GM18517 (cell line): ENCODE results near the gene KLF9.

Experiments used
- ATAC-seq: cut with Tn5 transposase; IDR thresholded peaks from one replicate; pipeline ENCODE4 v1.9.1; 2021; ENCODE audit warnings: mild to moderate bottlenecking, moderate library complexity; ENCODE audit not compliant: unreplicated experiment

KLF9 gene

DNA sequence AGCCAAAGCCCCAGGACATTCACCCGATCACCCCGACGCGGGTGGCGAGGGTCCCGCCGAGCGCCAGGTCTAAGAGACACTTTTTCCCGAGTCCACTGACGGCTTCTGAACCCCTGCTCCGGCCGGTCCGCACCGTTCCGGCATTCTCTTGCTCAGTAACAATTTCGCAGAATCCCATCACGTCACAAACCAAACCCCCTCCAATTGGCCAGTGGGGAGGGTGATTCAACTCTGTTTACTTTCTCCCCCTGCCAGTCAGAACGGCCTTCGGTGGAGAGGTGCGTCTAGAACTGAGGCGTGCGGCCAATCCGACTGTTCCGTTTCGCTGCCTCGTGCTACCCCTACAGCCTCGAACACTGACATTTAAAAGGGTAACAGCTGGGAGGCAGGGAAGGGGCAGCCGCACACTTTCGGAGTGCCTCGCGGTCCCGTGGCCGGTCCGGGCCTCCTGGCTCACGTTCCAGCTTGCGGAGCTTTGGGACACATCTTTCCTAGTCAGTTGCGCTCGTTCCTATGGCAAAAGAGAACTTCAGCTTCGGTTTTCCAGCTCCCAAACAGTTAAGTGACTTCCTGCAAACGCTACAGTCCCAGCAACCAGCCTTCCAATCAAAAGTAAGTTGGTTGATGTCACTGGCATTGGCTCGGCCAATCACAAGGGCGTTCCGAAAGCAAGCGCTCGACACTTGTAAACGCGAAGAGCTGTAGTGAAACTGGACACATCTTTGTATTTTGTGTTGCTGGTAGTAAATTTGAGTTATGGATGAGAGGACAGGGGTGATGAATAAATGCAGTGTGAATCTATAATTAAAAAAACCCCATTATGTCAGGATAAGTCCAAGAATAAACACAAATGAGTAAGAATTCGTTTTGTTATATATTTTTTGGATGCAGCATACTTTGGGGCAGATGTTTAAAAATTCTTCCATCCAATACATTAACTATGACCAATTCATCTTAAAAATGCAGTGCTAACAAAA is at the start of gene KLF9:
TSS of gene KLF9 (minus strand) at position 859 of the 977 bp plus-strand sequence. CDS start 1,294 bp downstream, outside the sequence.
- peak; percentile 59 for ATAC-seq

DNA sequence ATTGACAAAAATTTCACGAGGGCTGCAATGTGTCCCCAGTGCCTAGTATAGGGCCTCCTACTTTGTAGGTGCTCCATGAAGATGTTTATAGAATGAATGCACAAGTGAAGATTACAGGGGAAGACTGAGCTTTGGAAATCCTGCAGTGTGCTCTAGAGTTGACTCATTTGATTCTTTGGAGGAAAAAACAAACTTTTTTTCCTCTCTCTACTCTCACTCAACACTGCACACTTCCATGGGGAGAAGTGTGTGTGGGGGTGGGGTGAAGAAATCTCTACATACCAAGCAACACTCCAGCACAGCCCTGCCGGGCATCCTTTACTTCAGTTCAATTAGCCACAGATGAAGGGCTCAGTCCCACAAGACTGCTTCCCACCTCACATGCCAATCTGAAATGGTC is 49.4 kb upstream of the KLF9 start:
- no peak for ATAC-seq

DNA sequence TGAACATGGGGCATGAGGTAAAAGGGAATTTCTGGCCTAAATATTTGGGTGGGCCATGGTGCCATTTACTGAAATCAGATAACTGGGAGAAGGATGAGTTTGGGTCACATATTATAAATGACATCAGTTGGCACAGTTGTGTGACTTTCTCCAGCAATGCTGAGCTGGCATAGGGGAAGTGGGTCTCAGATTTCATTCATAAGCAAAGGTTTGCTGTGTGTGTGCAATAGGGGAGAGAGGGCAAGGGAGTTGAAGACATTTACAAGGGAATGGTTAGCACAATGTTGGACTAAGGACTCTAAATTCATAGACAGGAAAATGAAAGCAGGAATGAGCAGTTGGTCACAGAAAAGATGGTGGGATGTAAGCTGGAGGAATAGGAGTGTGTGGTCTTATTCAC is 47.8 kb upstream of the KLF9 start:
- no peak for ATAC-seq

DNA sequence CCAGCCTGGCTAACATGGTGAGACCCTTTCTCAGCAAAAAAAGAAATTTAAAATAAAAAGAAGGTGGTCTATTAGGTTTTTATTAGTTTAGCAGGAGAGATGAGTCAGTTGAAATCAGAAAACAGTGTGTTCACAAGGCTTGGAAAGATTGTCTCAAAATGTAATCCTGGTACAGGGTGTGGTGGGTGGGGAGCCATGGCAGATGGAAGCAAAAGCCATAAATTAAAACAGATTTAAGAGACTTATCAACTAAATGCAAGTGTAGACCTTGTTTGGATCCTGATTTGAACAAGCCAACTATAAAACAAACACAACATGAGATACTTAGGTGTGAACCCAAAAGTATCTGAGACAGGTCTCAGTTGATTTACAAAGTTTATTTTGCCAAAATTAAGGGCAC is 42.8 kb upstream of the KLF9 start:
- no peak for ATAC-seq

DNA sequence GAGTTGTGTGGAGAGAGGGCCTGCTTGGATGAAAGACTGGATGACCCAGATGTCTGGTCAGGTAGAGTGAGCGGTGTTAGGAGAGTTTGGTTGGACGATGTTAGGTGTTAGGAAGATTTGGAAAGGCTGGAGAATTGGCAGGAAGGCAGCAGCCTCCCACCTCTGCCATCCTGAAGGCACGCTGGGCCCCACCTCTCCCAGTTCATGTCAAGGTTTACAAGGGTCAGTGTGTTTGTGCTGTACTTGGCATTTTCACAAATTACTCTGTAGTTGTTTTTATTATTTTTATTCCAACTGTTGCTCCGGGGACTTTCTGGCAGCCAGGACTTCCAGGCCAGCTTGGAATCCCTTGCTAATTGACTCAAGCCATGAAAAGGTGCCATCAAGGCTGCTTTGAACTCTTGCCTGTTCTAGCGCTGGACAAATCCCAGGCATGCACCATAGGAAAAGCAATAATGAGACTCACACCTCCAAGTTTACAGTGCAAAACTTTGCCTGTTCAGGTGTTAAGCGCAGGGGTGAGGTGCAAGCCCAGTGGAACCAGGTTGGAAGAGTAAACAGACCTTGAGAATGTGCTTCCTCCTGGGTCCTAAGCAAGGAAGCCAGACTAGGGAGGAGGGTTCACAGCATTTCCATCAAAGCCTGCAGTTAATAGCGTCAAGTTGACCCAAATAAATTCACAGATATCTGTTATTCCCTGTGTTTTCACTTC is 41.7 kb upstream of the KLF9 start:
- no peak for ATAC-seq

DNA sequence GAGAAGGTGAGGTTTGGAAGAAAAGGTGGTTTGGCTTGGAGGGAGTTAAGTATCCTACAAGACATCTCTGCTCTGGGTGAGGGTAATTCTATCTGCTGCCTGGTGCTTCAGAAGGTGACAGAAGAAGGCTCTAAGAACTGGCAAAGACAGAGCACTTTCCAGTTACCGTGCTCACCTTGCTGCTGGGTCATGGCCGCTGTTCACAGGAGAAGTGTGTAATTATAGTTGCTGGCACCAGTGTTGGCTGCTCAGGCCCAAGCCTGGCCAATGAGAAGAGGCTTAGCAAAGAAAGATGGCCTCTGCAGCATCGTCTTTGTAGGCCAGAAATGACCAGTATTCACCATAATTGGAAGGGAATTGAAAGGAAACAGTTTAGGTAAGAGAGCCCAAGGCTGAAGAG is 37.9 kb upstream of the KLF9 start:
- ATAC-seq, result no peak

DNA sequence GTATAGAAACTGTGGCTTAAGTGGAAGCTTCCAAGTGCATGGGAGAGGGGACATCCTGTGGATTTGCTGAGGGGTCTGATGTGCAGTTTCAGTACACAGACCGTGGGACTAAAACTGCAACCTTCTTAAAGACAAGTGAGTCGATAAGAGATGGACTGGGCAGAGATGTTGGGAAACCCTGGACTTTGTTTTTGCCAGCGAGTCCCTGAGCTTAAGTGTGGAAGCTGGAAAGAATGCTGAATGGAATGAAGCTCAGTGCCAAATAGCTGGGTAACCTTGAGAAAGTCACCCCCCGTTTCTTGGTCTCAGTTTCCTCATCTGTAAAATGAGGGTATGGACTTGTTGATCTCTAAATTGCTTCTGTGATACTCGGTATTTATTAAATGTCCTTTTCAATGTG is 37.3 kb upstream of the KLF9 start:
- ATAC-seq, result no peak

DNA sequence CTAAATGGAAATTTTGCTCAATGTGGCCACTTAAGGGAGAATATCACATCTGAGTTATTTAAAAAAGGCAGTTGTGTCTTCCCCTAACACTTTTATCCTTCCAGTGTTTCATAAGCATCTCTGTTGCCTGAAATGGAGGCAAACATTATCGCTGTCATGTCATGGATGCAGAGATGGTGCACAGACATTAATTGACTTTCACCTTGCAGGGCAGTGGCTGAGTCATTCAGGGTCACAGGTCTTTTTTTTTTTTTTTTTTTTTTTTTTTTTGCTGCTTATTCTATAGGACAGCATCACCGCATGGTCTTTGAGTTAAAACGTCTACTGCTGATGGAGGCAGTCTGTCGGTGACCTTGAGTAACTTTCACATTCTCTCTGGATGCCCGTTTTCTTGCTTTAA is 36.3 kb upstream of the KLF9 start:
- no peak for ATAC-seq

DNA sequence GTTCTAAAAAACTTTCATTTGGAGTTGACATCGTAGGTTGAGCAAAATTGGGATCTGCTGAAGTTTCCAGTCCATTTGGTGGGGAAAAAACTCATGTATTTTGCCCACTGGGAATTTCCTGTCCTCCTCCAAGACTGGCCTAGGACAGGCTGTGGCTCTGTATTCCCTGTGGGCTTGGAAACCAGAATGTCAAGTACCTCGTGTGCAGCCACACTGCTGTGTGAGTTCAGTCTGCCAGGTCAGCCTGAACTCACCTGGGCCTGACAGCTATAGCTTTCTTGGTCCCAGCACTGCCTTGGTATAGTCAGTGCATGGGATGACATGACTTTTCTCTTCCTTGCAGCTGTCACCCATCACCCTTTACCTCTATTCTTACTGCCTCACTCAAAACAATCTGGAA is 35.0 kb upstream of the KLF9 start:
- no peak for ATAC-seq

DNA sequence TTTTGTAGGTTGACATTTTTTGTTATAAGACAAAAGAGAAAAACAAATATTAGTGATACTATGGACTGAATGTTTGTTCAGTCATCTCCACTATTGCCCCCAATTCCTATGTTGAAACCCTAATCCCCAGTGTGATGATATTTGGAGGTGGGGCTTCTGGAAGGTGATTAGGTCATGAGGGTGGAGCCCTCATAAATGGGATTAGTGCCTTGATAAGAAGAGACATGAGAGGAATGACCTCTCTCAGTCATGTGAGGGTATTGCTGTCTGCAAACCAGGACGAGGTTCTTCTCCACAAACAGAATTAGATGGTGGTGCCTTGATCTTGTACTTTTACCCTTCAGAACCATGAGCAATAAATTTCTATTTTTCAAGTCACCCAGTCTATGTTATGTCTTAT is 34.5 kb upstream of the KLF9 start:
- no peak for ATAC-seq

DNA sequence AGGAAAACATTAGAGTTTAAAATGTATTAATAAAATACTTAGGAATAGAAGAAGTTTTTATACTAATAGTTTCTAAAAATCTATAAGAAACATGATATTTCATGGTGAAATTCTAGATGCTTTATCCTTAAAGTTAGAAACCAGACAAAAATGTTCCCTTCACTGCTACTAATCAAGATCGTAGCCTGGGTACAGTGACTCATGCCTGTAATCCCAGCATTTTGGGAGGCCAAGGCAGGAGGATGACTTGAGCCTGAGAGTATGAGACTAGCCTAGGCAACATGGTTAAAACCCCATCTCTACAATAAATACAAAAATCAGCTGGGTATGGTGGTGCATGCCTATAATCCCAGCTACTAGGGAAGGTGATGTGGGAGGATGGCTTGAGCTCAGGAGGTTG is 30.4 kb upstream of the KLF9 start:
- ATAC-seq, result no peak

DNA sequence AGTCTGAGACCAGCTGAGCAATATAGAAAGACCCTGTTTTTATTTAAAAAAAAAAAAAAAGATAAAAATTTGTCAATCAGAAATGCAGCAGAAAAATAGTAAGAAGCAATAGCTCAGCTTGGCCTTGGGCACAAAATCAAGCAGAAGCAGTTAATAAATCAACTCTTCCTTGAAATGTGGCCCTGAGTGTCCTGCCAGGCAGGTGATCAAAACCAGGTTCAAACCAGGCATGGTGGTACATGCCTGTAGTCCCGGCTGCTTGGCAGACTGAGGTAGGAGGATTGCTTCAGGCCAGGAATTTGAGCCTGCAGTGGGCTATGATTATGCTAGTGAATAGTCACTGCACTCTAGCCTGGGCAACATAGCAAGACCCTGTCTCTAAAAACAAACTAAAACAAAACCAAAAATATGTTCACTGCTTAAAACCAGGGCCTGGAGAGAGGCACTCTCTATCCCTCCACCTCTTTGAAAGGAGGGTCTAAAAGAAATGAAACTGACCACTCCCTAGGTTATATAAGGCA is 27.9 kb upstream of the KLF9 start:
- no peak for ATAC-seq

DNA sequence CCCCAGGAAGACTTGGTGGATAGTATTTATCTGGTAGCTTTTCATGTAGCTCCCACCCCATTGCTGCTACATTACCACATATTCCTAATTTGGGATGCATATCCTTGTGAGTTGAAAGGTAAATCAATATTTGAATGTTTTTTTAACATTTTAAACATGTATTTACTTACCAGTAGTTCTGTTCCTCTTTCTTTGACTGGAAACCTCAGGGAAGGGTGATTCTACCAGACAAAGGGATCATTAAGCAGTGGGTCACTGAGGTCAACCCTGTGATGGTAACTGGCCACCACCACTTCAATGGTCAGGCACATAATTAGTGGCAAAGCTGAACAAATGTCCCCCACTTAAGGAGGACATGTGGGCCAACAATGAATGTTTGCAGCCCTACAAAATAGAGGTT is 27.2 kb upstream of the KLF9 start:
- ATAC-seq, result no peak

DNA sequence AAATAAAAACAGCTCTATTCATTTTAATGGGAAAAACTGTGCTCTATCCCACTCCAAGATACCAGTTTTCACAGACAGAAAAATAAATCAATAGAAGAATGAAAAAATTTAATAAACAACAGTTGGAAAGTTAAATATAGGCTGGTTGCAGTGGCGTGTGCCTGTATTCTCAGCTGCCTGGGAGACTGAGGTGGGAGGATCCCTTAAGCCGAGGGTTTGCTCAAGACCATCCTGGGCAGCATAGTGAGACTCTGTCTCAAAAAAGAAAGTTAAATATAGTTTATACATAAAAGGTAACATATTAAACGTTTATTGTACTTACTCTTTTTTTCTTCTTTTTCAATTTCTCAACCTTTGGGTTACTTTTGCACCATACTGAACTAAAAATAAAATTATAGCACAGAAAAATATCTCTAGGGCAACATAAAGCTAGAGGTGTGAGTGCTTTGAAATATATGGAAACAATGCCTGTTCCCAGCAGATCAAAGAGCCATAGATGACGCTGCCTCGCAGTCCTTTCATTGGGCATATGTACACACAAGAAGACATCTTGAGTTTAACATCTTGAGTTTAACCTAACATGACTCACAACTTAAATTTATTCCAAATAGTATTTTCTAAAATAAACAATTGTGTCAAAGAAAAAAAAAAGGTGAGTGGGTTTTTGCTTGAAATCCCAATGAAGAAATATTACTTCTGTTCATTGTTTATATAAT is 25.7 kb upstream of the KLF9 start:
- ATAC-seq, result no peak

DNA sequence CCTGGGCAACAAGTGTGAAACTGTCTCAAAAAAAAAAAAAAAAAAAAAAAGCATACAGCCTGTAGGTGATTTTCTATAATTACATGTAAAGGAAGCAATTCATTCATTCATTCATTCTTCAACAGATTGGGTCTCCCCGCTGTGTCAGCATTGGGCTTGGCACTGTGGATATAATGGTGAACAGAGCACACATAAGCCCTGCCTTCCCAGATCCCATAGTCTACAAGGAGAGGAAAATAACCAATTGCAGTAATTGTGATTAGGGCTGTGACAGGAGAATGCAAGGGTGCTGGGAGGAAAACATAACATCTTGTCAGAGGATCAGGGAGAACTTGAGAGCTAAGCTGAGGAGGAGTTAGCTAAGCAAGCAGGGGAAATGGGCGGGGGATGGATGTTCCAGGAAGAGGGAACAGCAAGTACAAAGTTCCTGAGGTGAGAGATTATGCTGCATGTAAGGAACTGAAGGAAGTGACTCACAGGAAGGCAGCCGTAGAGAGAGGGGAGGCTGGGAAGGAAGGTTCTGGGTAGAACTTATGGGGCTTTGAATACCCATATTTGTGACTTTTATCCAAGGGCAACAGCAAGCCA is 24.0 kb upstream of the KLF9 start:
- ATAC-seq, result no peak

DNA sequence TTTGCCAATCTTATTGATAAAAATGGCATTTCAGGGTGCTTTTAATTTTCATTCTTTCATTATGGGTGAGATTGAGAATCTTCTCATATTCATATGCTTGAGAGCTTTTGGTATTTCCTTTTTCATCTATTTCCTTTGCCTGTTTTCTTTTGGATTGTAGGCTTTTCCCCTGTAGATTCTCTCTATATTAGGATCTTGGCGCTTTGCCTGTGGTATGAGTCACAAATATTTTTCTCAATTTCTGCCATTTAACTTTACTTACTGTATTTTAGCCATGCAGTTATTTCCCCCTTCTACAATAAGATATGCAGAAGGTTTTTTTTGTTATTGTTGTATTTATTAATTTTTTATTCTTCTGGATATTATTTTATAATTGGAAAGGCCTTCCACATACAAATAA is 21.5 kb upstream of the KLF9 start:
- no peak for ATAC-seq

DNA sequence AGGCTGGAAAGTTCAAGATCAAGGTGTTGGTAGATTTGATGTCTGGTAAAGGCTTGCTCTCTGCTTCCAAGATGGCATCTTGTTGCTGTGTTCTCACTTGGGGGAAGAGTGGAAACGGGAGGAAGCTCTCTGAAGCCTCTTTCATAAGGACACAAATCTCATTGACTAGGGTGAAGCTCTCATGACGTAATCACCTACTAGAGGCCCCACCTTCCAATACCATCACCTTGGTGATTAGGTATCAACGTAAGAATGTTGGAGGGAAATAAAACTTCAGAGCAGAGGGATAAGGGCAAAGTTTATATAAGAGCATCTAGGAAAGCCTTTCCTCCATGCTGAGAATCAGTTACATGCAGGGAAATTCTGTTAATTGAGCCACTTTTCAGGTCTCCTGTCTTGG is 15.4 kb upstream of the KLF9 start:
- ATAC-seq, result no peak

DNA sequence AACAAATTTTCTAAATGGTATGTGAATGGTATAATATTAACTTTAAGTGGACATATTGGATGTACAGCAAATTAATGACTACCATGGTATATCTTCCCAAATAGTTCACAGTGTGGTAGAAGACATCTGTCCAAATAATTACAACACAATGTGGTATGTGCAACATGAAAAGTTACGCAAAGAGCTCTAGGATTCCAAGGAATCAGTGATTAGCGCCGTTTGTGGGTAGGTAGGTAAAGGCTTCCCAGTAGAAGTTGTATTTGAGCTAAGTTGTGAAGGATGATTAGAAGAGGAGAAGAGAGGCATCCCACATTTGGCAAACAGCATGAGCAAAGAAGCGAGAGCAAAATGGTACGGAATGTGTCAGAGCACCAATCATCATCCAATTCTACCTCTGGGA is 14.3 kb upstream of the KLF9 start:
- ATAC-seq, result no peak

DNA sequence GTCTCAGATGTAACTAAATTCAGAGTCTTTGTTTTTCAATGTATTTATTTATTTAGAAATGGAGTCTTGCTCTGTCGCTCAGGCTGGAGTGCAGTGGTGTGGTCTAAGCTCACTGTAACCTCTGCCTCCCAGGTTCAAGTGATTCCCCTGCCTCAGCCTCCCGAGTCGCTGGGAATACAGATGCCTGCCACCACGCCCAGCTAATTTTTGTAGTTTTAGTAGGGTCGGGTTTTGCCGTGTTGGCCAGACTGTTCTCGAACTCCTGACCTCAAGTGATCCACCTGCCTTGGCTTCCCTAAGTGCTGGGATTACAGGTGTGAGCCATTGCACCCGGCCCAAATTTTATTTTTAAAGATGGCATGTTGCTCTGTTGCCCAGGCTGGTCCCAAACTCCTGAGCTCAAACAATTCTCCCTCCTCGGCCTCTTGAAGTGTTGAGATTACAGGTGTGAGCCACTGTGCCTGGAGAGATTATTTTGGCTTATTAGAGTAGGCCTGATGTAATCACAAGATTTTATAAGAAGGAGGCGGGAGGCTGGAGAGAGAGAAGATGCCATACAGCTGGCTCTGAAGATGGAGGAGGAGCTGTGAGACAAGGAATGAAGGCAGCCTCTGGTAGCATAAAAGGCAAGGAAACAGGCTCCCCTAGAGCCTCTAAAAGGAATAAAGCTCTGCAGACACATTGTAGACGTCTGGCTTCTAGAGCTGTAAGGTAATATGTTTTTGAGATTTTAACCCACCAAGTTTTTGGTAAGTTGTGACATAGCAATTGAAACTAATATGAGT is 12.9 kb upstream of the KLF9 start:
- ATAC-seq, result no peak

DNA sequence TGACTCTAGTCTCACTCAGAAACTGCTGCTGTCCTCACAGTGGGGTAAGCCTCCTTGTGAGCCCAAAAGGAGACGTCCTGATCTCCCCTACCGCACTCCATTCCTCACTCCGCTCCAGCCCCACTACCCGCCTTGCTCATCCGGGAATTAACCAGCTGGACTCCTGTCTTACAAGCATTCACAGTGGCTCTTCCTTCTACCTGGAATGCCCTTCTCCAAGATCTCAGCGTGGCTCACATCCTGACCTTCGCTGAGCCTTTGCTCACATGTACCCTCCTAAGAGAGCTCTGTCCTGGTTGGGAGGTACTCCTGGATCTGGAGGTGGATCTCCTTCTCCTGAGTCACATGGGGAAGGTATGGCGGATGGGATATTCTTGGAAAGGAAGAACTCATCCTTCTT is 10.7 kb upstream of the KLF9 start:
- no peak for ATAC-seq
